IPS-20b (cell line): ENCODE data around the gene EZH2.
A peak's percentile ranks its signal among the peaks of the same experiment; 100 is the strongest.

Experiments
- H3K27ac ChIP-seq: one replicate; pipeline ENCODE4 v1.5.1; 2013; ENCODE audit warnings: low read length
- H3K27me3 ChIP-seq: 2 replicates; pipeline ENCODE4 v1.6.1; 2013; ENCODE audit warnings: mild to moderate bottlenecking, low read length, inconsistent platforms; ENCODE audit not compliant: insufficient read depth
- H3K36me3 ChIP-seq: 2 replicates; pipeline ENCODE4 v1.6.1; 2013; ENCODE audit warnings: low read depth, mild to moderate bottlenecking, inconsistent platforms, low read length, moderate library complexity; ENCODE audit not compliant: insufficient read depth
- H3K4me1 ChIP-seq: 2 replicates; pipeline ENCODE4 v1.6.1; 2013; ENCODE audit warnings: mild to moderate bottlenecking, control low read depth, inconsistent platforms, low read length, moderate library complexity; ENCODE audit not compliant: insufficient read depth
- H3K4me3 ChIP-seq: 2 replicates; pipeline ENCODE4 v1.5.1; 2013; ENCODE audit warnings: mild to moderate bottlenecking, low read length, inconsistent platforms
- H3K9ac ChIP-seq: 2 replicates; pipeline ENCODE4 v1.6.1; 2013; ENCODE audit warnings: low read depth, mild to moderate bottlenecking, inconsistent platforms, low read length, moderate library complexity
- H3K9me3 ChIP-seq: 2 replicates; pipeline ENCODE4 v1.6.1; 2013; ENCODE audit warnings: mild to moderate bottlenecking, low read depth, low read length, inconsistent platforms; ENCODE audit not compliant: insufficient read depth

Gene EZH2

GRCh38 chr7:148894591-148894990 is 10.5 kb upstream of the EZH2 start:
- no peak overlapping the region for H3K4me3 ChIP-seq
- no peak overlapping the region for H3K27ac ChIP-seq
- H3K4me1 ChIP-seq, result no peaks in the 10 kb centered on the region
- H3K27me3 ChIP-seq, result no peaks in the 10 kb centered on the region
- H3K36me3 ChIP-seq, result no peaks in the 10 kb centered on the region
- no peak overlapping the region for H3K9ac ChIP-seq
- H3K9me3 ChIP-seq, result no peaks in the 10 kb centered on the region

- Histone ChIP-seq H3K9ac (no peak overlapping the region), H3K4me1 (no peaks in the 10 kb centered on the region), H3K9me3 (no peaks in the 10 kb centered on the region), H3K36me3 (no peaks in the 10 kb centered on the region), H3K27ac (no peak overlapping the region), H3K27me3 (no peaks in the 10 kb centered on the region), H3K4me3 (no peak overlapping the region)
Measured at GRCh38 chr7:148893071-148893470, 9.0 kb upstream of the EZH2 start.

- no peak overlapping the region for H3K27ac ChIP-seq
- H3K4me3 ChIP-seq, result no peak overlapping the region
- no peaks in the 10 kb centered on the region for H3K4me1 ChIP-seq
- H3K36me3 ChIP-seq, result peaks cover 5% of the 10 kb centered on the region; the same call in 1 of the 2 replicates
- H3K27me3 ChIP-seq, result no peaks in the 10 kb centered on the region
- H3K9ac ChIP-seq, result no peak overlapping the region
- no peaks in the 10 kb centered on the region for H3K9me3 ChIP-seq
Measured at GRCh38 chr7:148888300-148888699, 4.2 kb upstream of the EZH2 start.

- H3K27ac ChIP-seq, result no peak overlapping the region
- H3K9me3 ChIP-seq, result no peaks in the 10 kb centered on the region
- H3K4me1 ChIP-seq, result peaks cover 9% of the 10 kb centered on the region
- no peak overlapping the region for H3K4me3 ChIP-seq
- H3K36me3 ChIP-seq, result peaks cover 5% of the 10 kb centered on the region; the same call in 1 of the 2 replicates
- no peaks in the 10 kb centered on the region for H3K27me3 ChIP-seq
- no peak overlapping the region for H3K9ac ChIP-seq
Measured at GRCh38 chr7:148886844-148887243, 2.8 kb upstream of the EZH2 start.

GRCh38 chr7:148884299-148885022 is 370 bp upstream of the EZH2 start:
- peak overlapping the region; percentile 85 for H3K9ac ChIP-seq

GRCh38 chr7:148883266-148884048 is 634 bp downstream of the EZH2 start:
- Histone ChIP-seq H3K4me3 (peak overlapping the region; percentile 81), H3K9ac (peak overlapping the region; percentile 85), H3K27me3 (no peaks in the 10 kb centered on the region), H3K27ac (no peak overlapping the region), H3K9me3 (no peaks in the 10 kb centered on the region), H3K36me3 (peaks cover 5% of the 10 kb centered on the region; the same call in 1 of the 2 replicates), H3K4me1 (peaks cover 9% of the 10 kb centered on the region)

More at GRCh38 chr7:148884299-148885022, 370 bp upstream of the EZH2 start:
- H3K9me3 ChIP-seq, result no peaks in the 10 kb centered on the region
- H3K27ac ChIP-seq, result peak overlapping the region; percentile 65
- peak overlapping the region; percentile 81 for H3K4me3 ChIP-seq
- peaks cover 9% of the 10 kb centered on the region for H3K4me1 ChIP-seq
- H3K36me3 ChIP-seq, result peaks cover 5% of the 10 kb centered on the region; the same call in 1 of the 2 replicates
- no peaks in the 10 kb centered on the region for H3K27me3 ChIP-seq

- Histone ChIP-seq H3K36me3 (peaks cover 5% of the 10 kb centered on the region; the same call in 1 of the 2 replicates), H3K9me3 (no peaks in the 10 kb centered on the region), H3K4me3 (peak overlapping the region; percentile 81), H3K9ac (peak overlapping the region; percentile 69), H3K27ac (no peak overlapping the region), H3K27me3 (no peaks in the 10 kb centered on the region), H3K4me1 (peaks cover 9% of the 10 kb centered on the region)
Measured at GRCh38 chr7:148882841-148883265, 1.2 kb downstream of the EZH2 start.

- no peak overlapping the region for H3K27ac ChIP-seq
- peaks cover 5% of the 10 kb centered on the region; the same call in 1 of the 2 replicates for H3K36me3 ChIP-seq
- H3K4me1 ChIP-seq, result peaks cover 9% of the 10 kb centered on the region
- H3K4me3 ChIP-seq, result peak overlapping the region; percentile 81
- no peaks in the 10 kb centered on the region for H3K9me3 ChIP-seq
- H3K27me3 ChIP-seq, result no peaks in the 10 kb centered on the region
- H3K9ac ChIP-seq, result peak overlapping the region; percentile 69; the same call in 1 of the 2 replicates
Measured at GRCh38 chr7:148882192-148882591, 1.9 kb downstream of the EZH2 start.

- Histone ChIP-seq H3K4me3 (no peak overlapping the region), H3K9me3 (no peaks in the 10 kb centered on the region), H3K4me1 (peaks cover 12% of the 10 kb centered on the region), H3K9ac (no peak overlapping the region), H3K27ac (no peak overlapping the region), H3K36me3 (no peaks in the 10 kb centered on the region), H3K27me3 (no peaks in the 10 kb centered on the region)
Measured at GRCh38 chr7:148878317-148878716, 5.8 kb downstream of the EZH2 start.

GRCh38 chr7:148877517-148877916 is 6.6 kb downstream of the EZH2 start:
- H3K4me3 ChIP-seq, result no peak overlapping the region
- H3K9ac ChIP-seq, result no peak overlapping the region
- no peaks in the 10 kb centered on the region for H3K9me3 ChIP-seq
- H3K36me3 ChIP-seq, result no peaks in the 10 kb centered on the region
- no peaks in the 10 kb centered on the region for H3K27me3 ChIP-seq
- H3K4me1 ChIP-seq, result peaks cover 10% of the 10 kb centered on the region
- H3K27ac ChIP-seq, result no peak overlapping the region

GRCh38 chr7:148872188-148872587 is 11.9 kb downstream of the EZH2 start:
- H3K4me1 ChIP-seq, result peaks cover 3% of the 10 kb centered on the region; the same call in 1 of the 2 replicates
- no peak overlapping the region for H3K4me3 ChIP-seq
- no peak overlapping the region for H3K9ac ChIP-seq
- H3K9me3 ChIP-seq, result peaks cover 6% of the 10 kb centered on the region; the same call in 1 of the 2 replicates
- H3K36me3 ChIP-seq, result no peaks in the 10 kb centered on the region
- H3K27me3 ChIP-seq, result no peaks in the 10 kb centered on the region
- no peak overlapping the region for H3K27ac ChIP-seq
